Esophagus mucosa (tissue), 1 donor: Measurements from ENCODE around the gene FRMD3. TPM values are rescaled to one million over a fixed set of nuclear protein-coding genes. Genes with fewer than 3 reads are reported as not detected.
A peak's percentile ranks its signal among the peaks of the same experiment; 100 is the strongest.
"Not testable (repeated sequence)": the region's sequence is repeated elsewhere in the genome, so short reads cannot be mapped to it uniquely, and the experiment has no call there.

Experiments used
- ATAC-seq: fragments of 200-7000 bp; cut with Tn5 transposase; one replicate; pipeline ENCODE4 v1.9.1; 2020
- total RNA-seq: library from RNA; stranded (reverse); gene quantifications from one replicate; pipeline ENCODE4 v1.2.4, GENCODE V29; 2023
- donor health status: DM: yes; HTN: yes; CAD: no.

FRMD3 gene
- total RNA-seq, 1 donor from 2014 or later = 0.60 TPM

- ATAC-seq = no peak
These were observed 154.0 kb downstream of the FRMD3 start for GRCh38 chr9:83384214-83384613.

GRCh38 chr9:83383034-83383433 lies 155.2 kb downstream of the FRMD3 start:
- no peak for ATAC-seq

- no peak for ATAC-seq
These were observed 155.8 kb downstream of the FRMD3 start for GRCh38 chr9:83382421-83382820.

GRCh38 chr9:83379045-83379444 lies 159.2 kb downstream of the FRMD3 start:
- no peak for ATAC-seq

GRCh38 chr9:83372957-83373356 lies 165.2 kb downstream of the FRMD3 start:
- no peak for ATAC-seq

- no peak for ATAC-seq
These were observed 170.9 kb downstream of the FRMD3 start for GRCh38 chr9:83367326-83367725.

GRCh38 chr9:83362341-83362995 lies 175.7 kb downstream of the FRMD3 start:
- no peak for ATAC-seq

- ATAC-seq = no peak
These were observed 179.2 kb downstream of the FRMD3 start for GRCh38 chr9:83359039-83359438.

- ATAC-seq = not testable (repeated sequence)
These were observed 179.7 kb downstream of the FRMD3 start for GRCh38 chr9:83358493-83358892.

- no peak for ATAC-seq
These were observed 182.5 kb downstream of the FRMD3 start for GRCh38 chr9:83355729-83356151.

GRCh38 chr9:83355024-83355444 lies 183.2 kb downstream of the FRMD3 start:
- no peak for ATAC-seq

GRCh38 chr9:83349031-83349430 lies 189.2 kb downstream of the FRMD3 start:
- no peak for ATAC-seq

GRCh38 chr9:83346655-83347420 lies 191.4 kb downstream of the FRMD3 start:
- no peak for ATAC-seq

- no peak for ATAC-seq
These were observed 194.7 kb downstream of the FRMD3 start for GRCh38 chr9:83343366-83343999.

- ATAC-seq = no peak
These were observed 195.5 kb downstream of the FRMD3 start for GRCh38 chr9:83342731-83343130.

GRCh38 chr9:83342006-83342405 lies 196.2 kb downstream of the FRMD3 start:
- no peak for ATAC-seq

GRCh38 chr9:83340451-83340850 lies 197.8 kb downstream of the FRMD3 start:
- ATAC-seq = no peak

- ATAC-seq = no peak
These were observed 198.8 kb downstream of the FRMD3 start for GRCh38 chr9:83339435-83339834.

GRCh38 chr9:83336706-83337105 lies 201.5 kb downstream of the FRMD3 start:
- no peak for ATAC-seq

GRCh38 chr9:83334320-83334719 lies 203.9 kb downstream of the FRMD3 start:
- ATAC-seq = peak; percentile 92

- no peak for ATAC-seq
These were observed 207.7 kb downstream of the FRMD3 start for GRCh38 chr9:83330207-83331196.
